Measurements from ENCODE around the gene COG4.

Gene COG4

DNA sequence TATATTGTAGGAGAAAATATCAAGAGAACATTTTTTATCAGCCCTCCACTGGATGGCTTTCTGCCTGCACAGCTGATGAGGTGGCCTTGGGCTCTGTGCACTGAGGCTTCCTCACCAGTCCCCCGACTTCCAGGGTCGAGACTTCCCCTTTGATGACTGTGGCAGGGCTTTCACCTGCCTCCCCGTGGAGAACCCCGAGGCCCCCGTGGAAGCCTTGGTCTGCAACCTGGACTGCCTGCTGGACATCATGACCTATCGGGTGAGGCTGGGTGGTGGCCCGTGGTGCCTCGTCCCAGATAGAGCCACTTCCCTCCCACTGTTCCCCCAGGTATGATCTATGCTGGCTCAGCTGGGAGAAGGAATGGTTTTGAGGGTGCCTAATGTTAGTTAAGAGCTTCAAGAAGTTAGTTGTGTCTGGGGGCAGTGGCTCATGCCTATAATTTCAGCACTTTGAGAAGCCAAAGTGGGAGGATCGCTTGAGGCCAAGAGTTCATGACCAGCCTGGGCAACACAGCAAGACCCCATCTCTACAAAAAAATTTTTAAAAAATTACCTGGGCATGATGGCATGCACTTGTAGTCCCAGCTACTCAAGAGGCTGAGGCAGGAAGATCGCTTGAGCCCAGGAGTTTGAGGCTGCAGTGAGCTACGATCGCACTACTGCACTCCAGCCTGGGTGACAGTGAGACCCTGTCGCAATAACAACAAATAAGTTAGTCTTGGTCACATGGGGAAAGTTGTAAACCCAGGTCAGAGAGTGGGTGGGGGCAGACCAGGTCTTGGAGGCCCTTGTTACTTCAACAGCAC is 57.2 kb downstream of the COG4 start:
- no peak overlapping the region for H3K27ac ChIP-seq
- TF ChIP-seq, protein P1, sequence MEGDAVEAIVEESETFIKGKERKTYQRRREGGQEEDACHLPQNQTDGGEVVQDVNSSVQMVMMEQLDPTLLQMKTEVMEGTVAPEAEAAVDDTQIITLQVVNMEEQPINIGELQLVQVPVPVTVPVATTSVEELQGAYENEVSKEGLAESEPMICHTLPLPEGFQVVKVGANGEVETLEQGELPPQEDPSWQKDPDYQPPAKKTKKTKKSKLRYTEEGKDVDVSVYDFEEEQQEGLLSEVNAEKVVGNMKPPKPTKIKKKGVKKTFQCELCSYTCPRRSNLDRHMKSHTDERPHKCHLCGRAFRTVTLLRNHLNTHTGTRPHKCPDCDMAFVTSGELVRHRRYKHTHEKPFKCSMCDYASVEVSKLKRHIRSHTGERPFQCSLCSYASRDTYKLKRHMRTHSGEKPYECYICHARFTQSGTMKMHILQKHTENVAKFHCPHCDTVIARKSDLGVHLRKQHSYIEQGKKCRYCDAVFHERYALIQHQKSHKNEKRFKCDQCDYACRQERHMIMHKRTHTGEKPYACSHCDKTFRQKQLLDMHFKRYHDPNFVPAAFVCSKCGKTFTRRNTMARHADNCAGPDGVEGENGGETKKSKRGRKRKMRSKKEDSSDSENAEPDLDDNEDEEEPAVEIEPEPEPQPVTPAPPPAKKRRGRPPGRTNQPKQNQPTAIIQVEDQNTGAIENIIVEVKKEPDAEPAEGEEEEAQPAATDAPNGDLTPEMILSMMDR (conservative IDR thresholded peaks at IDR 0.05) = no peak
- TF ChIP-seq ZFX (IDR thresholded peaks at IDR 0.05) = no peak

DNA sequence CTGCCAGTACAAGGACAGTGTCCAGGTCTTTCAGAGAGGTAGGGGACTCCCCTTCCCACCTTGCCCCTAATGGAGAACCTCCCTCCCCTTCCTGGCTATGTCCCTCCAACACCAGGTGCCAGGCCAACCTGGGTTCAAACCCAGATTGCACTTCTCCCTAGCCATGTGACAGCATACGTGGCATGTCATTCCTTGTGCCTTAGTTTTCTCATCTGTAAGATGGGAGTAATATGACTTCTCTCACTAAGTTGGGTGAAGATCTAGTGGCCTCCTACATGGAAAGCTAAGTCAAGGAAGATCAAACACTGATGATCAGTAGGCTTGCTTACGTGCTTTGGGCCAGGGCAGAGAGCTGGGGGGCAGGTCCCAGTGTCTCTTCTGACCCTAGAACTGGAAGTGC is 60.1 kb downstream of the COG4 start:
- H3K27ac ChIP-seq = no peak overlapping the region
- TF ChIP-seq, protein P1 (conservative IDR thresholded peaks at IDR 0.05) = no peak

DNA sequence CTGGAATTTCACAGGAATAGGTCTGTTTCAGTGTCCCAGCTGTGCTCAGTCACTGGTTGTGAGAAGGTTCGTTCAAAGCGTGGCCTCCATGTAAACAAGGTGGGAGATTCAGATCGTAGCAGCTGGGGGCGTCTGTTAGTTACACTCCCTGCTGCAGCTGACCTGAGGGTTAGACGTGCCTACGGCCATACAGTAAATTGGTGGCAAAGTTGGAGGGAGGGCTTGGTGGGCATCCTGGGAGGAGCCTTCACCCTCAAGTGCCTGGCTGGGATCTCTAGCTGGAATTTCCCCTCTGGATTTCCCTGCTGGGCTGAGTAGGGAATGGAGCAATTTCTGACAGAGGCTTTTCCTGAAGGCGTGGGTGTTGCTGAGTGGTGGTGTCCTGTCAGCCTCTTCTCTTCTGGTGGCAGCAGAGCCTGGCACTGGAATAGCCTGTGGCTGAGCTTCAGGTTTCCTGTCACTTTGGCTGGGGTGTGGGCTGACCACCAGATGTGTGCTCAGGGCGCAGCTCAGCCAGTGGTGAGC is 62.6 kb downstream of the COG4 start:
- no peak overlapping the region for H3K27ac ChIP-seq
- TF ChIP-seq, protein P1 (conservative IDR thresholded peaks at IDR 0.05) = no peak
- no peak for TF ChIP-seq ZFX (IDR thresholded peaks at IDR 0.05)

DNA sequence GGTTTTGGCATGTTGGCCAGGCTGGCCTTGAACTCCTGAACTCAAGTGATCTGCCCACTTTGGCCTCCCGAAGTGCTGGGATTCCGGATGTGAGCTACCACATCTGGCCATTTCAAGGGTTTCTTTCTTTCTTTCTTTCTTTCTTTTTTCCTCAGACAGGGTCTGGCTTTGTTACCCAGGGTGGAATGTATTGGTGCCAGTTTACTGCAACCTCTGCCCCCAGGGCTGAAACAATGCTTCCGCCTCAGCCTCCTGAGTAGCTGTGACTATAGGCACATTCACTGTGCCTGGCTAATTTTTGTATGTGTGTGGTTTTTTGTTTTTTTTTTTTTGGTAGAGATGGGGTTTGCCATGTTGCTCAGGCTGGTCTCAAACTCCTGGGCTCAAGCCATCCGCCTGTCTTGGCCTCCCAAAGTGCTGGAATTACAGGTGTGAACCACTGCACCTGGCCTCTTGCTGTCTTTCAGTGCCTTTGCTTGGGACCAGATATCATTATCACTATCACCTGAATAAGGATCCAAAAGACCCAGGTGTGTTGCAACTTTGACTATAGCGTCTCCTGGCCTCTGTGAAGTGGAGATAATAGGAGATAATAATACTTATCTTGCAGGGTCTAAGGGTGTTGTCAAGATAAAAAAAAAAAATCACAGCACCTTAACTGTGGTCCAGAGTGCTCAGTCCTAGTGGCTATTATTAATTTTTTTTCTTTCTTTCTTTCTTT is 65.7 kb downstream of the COG4 start:
- TF ChIP-seq ZFX (IDR thresholded peaks at IDR 0.05) = no peak
- TF ChIP-seq, protein P1 (conservative IDR thresholded peaks at IDR 0.05) = no peak
- no peak overlapping the region for H3K27ac ChIP-seq

DNA sequence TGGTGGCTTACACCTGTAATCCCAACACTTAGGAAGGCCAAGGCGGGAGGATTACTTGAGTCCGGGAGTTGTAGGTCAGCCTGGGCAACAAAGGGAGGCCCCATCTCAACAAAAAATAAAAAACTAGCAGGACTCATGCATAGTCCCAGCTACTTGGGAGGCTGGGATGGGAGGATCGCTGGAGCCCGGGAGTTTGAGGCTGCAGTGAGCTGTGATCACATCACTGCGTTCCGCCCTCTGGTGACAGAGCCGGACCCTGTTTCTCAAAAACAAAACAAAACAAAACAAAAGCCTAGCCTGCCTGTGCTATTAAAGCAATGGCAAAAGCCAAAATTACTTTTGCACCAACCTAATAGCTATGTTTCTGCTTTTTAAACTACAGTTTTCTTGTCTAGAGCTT is 67.4 kb downstream of the COG4 start:
- no peak overlapping the region for H3K27ac ChIP-seq
- no peak for TF ChIP-seq ZFX (IDR thresholded peaks at IDR 0.05)
- TF ChIP-seq, protein P1 (conservative IDR thresholded peaks at IDR 0.05) = no peak

DNA sequence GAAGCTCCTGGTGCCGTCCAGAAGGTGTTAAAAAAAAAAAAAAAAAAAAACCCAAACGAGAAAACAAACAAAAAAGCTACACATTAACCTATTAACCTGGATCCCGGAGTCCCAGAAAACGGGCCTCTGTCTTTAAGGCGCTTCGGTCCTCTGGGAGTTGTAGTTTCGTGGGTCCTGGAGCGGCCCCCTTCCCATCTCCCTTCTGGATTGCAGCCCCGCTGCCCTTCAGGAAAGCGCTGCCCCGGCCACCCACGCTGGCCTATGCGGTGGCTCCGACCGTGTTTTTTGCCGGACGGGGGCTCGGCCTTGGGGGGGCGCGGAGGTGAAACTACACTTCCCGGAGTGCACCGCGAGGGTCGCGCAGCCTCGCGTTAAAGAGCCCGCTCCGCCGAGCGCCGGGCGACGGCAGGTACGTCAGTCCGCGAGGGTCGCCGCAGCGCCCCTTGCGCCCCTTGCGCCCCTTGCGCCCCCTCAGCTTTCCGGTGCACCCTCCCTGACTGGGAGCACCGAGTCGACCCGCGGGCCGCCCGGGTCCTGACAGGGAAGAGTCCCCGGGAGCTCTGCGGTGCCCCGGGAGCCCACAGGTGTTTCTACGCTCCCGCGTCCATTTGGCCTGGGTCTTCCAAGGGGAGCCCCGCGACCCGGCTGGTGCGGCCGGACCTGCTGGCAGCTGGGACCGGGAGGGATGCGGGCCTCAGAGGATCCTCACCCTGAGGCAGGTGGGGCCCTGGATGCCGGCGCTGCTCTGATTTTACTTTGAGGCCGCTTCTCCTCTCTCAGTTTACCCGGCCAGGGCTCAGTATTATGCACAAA is 68.9 kb downstream of the COG4 start, which contains the start of gene FCSK:
FCSK (plus strand) TSS at position 374 of the 813 bp plus-strand sequence. CDS start 8,596 bp downstream, outside the sequence.
- H3K27ac ChIP-seq = peak within 1 kb of the TSS; percentile 98
- TF ChIP-seq, protein P1 (conservative IDR thresholded peaks at IDR 0.05) = no peak
- peak; percentile 58; the same call in 1 of the 2 replicates for TF ChIP-seq ZFX (IDR thresholded peaks at IDR 0.05)

Measured in C4-2B (cell line).